GM12878 (cell line): ENCODE measurements around the gene SEMA4C. TPM values are rescaled to one million over a fixed set of nuclear protein-coding genes. Genes with fewer than 3 reads are reported as not detected.

ENCODE experiments used
- BACH1 ChIP-seq: fragments of 450-650 bp; IDR thresholded peaks from 2 replicates; pipeline ENCODE4 v1.6.1; 2017; ENCODE audit warnings: mild to moderate bottlenecking, borderline replicate concordance
- CHD2 ChIP-seq: IDR thresholded peaks from 2 replicates; pipeline ENCODE4 v1.6.1; 2011; ENCODE audit warnings: low read depth, low read length, improper control_type of control experiment, borderline replicate concordance
- EED ChIP-seq: sonication (generic); IDR thresholded peaks from 2 replicates; pipeline ENCODE4 v1.6.1; 2016; ENCODE audit warnings: antibody characterized with exemption, low read depth
- NRF1 ChIP-seq: conservative IDR thresholded peaks from 2 replicates; pipeline ENCODE4 v1.6.1; 2011; ENCODE audit warnings: mild to moderate bottlenecking, low read depth, low read length, improper control_type of control experiment
- PML ChIP-seq: IDR thresholded peaks from 2 replicates; pipeline ENCODE4 v1.6.1; 2012; ENCODE audit warnings: low read length, inconsistent platforms
- POLR2AphosphoS2 ChIP-seq: IDR thresholded peaks from 2 replicates; pipeline ENCODE4 v1.6.1; 2011; ENCODE audit warnings: low read depth, mild to moderate bottlenecking, low read length, improper control_type of control experiment, moderate library complexity
- RFX5 ChIP-seq: IDR thresholded peaks from 2 replicates; pipeline ENCODE4 v1.6.1; 2011; ENCODE audit warnings: low read depth, low read length, improper control_type of control experiment
- ZBED1 ChIP-seq: IDR thresholded peaks from 2 replicates; pipeline ENCODE4 v1.6.1; 2016; ENCODE audit warnings: borderline replicate concordance
- ZNF217 ChIP-seq: fragments of 450-650 bp; IDR thresholded peaks from 2 replicates; pipeline ENCODE4 v1.6.1; 2017; ENCODE audit warnings: antibody characterized with exemption, mild to moderate bottlenecking
- polyA plus RNA-seq, 11 experiments: library from polyadenylated mRNA; depleted of rRNA in 4 of 11; unstranded in 6 of 11; stranded (reverse) in 5 of 11; fragments of >200 nt; fragmentation: Nextera tagmentation in 4 of 11; fragmentation: Illumina TruSeq in 1 of 11; extraction: Ambion mirVana in 4 of 11; extraction: Trizol in 1 of 11; gene quantifications; 1 replicate in 1 of 11; 2 replicates in 10 of 11; pipeline versions ENCODE4 v1.2.1 to v1.2.3, GENCODE V29; 2011 to 2016; ENCODE audit warnings: inconsistent platforms in 2 of 11, missing spikeins in 2 of 11, low read depth in 1 of 11
- total RNA-seq, 4 experiments: library from RNA; depleted of rRNA in 3 of 4; stranded (reverse); fragments of >200 nt in 3 of 4; fragmentation: Illumina TruSeq in 1 of 4; extraction: Trizol in 1 of 4; gene quantifications; 2 replicates each; pipeline versions ENCODE4 v1.2.1 to v1.2.3, GENCODE V29; 2013 to 2021
- TF ChIP-seq, protein P1 (sequence below): fragments of 450-650 bp; IDR thresholded peaks from 2 replicates; pipeline ENCODE4 v1.6.1; 2017; ENCODE audit warnings: mild to moderate bottlenecking, moderate library complexity
- TF ChIP-seq, protein P2 (sequence below): fragments of 450-650 bp; IDR thresholded peaks from 2 replicates; pipeline ENCODE4 v1.6.1; 2017; ENCODE audit warnings: mild to moderate bottlenecking
- TF ChIP-seq, protein P3 (sequence below): fragments of 450-650 bp; formaldehyde crosslinking; IDR thresholded peaks from 2 replicates; pipeline ENCODE4 v1.4.0; 2020; ENCODE audit warnings: mild to moderate bottlenecking, moderate library complexity
- TF ChIP-seq, protein P4 (sequence below): fragments of 450-650 bp; IDR thresholded peaks from 2 replicates; pipeline ENCODE4 v1.6.1; 2014; ENCODE audit warnings: mild to moderate bottlenecking
- TF ChIP-seq, protein P5 (sequence below): fragments of 450-650 bp; IDR thresholded peaks from 2 replicates; pipeline ENCODE4 v1.6.1; 2016; ENCODE audit warnings: mild to moderate bottlenecking, moderate library complexity, borderline replicate concordance

The SEMA4C gene
- total and polyA plus RNA-seq, 10 of the 15 experiments (the other 5 are each of a cell fraction or from before 2014, with no cell fraction given) = 0.06 to 21.6 (median 6.8) TPM

DNA sequence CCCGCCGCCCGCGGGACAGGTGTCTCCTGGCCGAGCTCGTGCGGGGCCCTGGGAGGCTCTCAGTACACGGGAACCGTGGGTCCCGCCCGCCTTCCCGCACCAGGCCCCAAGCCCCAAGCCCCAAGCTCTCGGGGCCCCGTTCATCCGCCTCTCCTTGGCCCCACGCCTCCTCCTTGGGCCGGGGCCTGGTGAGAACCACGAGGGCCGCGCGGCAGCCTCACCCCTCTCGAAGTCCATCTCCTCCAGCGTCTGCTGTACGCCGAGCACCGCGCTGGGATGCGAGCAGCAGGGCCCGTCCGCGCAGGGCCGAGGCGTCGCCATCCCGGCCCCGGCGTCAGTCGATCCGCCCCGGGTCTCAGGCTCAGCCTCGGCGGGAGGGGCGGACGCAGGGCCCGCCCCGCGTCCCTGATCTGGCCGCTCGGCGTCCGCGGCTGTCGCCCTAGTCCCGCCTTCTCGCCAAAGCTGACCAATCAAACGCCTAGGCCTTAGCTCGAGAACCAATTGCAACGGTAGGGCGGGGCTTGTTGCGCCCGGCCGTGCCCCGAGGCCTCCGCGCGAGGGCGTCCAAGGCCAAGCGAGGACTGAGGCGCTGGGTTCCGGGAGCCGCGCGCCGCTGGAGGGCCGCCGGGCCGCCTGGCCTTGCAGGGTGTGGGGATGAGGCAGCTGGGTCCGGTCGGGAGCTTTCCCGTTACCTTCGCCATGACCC, 12.1 kb downstream of the SEMA4C start, which contains the start of gene ANKRD39 (continued):
- TF ChIP-seq, protein P1, sequence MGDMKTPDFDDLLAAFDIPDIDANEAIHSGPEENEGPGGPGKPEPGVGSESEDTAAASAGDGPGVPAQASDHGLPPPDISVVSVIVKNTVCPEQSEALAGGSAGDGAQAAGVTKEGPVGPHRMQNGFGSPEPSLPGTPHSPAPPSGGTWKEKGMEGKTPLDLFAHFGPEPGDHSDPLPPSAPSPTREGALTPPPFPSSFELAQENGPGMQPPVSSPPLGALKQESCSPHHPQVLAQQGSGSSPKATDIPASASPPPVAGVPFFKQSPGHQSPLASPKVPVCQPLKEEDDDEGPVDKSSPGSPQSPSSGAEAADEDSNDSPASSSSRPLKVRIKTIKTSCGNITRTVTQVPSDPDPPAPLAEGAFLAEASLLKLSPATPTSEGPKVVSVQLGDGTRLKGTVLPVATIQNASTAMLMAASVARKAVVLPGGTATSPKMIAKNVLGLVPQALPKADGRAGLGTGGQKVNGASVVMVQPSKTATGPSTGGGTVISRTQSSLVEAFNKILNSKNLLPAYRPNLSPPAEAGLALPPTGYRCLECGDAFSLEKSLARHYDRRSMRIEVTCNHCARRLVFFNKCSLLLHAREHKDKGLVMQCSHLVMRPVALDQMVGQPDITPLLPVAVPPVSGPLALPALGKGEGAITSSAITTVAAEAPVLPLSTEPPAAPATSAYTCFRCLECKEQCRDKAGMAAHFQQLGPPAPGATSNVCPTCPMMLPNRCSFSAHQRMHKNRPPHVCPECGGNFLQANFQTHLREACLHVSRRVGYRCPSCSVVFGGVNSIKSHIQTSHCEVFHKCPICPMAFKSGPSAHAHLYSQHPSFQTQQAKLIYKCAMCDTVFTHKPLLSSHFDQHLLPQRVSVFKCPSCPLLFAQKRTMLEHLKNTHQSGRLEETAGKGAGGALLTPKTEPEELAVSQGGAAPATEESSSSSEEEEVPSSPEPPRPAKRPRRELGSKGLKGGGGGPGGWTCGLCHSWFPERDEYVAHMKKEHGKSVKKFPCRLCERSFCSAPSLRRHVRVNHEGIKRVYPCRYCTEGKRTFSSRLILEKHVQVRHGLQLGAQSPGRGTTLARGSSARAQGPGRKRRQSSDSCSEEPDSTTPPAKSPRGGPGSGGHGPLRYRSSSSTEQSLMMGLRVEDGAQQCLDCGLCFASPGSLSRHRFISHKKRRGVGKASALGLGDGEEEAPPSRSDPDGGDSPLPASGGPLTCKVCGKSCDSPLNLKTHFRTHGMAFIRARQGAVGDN = peak; percentile 93
- TF ChIP-seq CHD2 (peak; percentile 97), ZBED1 (no peak), POLR2AphosphoS2 (peak; percentile 58; the same call in 1 of the 2 replicates), PML (0 out of 2 replicates have a peak, but pooled peaks have one; percentile 18), BACH1 (peak; percentile 64), EED (peak; percentile 7; the same call in 1 of the 2 replicates), NRF1 (no peak), RFX5 (peak; percentile 49), ZNF217 (no peak)
- TF ChIP-seq, protein P2, sequence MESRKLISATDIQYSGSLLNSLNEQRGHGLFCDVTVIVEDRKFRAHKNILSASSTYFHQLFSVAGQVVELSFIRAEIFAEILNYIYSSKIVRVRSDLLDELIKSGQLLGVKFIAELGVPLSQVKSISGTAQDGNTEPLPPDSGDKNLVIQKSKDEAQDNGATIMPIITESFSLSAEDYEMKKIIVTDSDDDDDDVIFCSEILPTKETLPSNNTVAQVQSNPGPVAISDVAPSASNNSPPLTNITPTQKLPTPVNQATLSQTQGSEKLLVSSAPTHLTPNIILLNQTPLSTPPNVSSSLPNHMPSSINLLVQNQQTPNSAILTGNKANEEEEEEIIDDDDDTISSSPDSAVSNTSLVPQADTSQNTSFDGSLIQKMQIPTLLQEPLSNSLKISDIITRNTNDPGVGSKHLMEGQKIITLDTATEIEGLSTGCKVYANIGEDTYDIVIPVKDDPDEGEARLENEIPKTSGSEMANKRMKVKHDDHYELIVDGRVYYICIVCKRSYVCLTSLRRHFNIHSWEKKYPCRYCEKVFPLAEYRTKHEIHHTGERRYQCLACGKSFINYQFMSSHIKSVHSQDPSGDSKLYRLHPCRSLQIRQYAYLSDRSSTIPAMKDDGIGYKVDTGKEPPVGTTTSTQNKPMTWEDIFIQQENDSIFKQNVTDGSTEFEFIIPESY = no peak
- TF ChIP-seq, protein P3, sequence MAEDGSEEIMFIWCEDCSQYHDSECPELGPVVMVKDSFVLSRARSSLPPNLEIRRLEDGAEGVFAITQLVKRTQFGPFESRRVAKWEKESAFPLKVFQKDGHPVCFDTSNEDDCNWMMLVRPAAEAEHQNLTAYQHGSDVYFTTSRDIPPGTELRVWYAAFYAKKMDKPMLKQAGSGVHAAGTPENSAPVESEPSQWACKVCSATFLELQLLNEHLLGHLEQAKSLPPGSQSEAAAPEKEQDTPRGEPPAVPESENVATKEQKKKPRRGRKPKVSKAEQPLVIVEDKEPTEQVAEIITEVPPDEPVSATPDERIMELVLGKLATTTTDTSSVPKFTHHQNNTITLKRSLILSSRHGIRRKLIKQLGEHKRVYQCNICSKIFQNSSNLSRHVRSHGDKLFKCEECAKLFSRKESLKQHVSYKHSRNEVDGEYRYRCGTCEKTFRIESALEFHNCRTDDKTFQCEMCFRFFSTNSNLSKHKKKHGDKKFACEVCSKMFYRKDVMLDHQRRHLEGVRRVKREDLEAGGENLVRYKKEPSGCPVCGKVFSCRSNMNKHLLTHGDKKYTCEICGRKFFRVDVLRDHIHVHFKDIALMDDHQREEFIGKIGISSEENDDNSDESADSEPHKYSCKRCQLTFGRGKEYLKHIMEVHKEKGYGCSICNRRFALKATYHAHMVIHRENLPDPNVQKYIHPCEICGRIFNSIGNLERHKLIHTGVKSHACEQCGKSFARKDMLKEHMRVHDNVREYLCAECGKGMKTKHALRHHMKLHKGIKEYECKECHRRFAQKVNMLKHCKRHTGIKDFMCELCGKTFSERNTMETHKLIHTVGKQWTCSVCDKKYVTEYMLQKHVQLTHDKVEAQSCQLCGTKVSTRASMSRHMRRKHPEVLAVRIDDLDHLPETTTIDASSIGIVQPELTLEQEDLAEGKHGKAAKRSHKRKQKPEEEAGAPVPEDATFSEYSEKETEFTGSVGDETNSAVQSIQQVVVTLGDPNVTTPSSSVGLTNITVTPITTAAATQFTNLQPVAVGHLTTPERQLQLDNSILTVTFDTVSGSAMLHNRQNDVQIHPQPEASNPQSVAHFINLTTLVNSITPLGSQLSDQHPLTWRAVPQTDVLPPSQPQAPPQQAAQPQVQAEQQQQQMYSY (CRISPR knock-in tag) = no peak
- TF ChIP-seq, protein P4, sequence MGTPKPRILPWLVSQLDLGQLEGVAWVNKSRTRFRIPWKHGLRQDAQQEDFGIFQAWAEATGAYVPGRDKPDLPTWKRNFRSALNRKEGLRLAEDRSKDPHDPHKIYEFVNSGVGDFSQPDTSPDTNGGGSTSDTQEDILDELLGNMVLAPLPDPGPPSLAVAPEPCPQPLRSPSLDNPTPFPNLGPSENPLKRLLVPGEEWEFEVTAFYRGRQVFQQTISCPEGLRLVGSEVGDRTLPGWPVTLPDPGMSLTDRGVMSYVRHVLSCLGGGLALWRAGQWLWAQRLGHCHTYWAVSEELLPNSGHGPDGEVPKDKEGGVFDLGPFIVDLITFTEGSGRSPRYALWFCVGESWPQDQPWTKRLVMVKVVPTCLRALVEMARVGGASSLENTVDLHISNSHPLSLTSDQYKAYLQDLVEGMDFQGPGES = peak; percentile 97
- TF ChIP-seq, protein P5, sequence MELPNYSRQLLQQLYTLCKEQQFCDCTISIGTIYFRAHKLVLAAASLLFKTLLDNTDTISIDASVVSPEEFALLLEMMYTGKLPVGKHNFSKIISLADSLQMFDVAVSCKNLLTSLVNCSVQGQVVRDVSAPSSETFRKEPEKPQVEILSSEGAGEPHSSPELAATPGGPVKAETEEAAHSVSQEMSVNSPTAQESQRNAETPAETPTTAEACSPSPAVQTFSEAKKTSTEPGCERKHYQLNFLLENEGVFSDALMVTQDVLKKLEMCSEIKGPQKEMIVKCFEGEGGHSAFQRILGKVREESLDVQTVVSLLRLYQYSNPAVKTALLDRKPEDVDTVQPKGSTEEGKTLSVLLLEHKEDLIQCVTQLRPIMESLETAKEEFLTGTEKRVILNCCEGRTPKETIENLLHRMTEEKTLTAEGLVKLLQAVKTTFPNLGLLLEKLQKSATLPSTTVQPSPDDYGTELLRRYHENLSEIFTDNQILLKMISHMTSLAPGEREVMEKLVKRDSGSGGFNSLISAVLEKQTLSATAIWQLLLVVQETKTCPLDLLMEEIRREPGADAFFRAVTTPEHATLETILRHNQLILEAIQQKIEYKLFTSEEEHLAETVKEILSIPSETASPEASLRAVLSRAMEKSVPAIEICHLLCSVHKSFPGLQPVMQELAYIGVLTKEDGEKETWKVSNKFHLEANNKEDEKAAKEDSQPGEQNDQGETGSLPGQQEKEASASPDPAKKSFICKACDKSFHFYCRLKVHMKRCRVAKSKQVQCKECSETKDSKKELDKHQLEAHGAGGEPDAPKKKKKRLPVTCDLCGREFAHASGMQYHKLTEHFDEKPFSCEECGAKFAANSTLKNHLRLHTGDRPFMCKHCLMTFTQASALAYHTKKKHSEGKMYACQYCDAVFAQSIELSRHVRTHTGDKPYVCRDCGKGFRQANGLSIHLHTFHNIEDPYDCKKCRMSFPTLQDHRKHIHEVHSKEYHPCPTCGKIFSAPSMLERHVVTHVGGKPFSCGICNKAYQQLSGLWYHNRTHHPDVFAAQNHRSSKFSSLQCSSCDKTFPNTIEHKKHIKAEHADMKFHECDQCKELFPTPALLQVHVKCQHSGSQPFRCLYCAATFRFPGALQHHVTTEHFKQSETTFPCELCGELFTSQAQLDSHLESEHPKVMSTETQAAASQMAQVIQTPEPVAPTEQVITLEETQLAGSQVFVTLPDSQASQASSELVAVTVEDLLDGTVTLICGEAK = no peak
